Calu3 (cell line): Measurements from ENCODE around the gene APRT. TPM values are rescaled to one million over a fixed set of nuclear protein-coding genes. Genes with fewer than 3 reads are reported as not detected.
A peak's percentile ranks its signal among the peaks of the same experiment; 100 is the strongest.

Experiments
- BruUV-seq: library from RNA; stranded (reverse); fragments of 400-500 nt; replicated peaks from 2 replicates; lab custom pipeline; 2021; lab: Mats Ljungman, UMichigan
- CTCF ChIA-PET: fragments of 300-600 bp; sonication (Branson Sonifier 250); formaldehyde crosslinking; loops from one replicate; lab custom pipeline; 2022; ENCODE audit warnings: antibody characterized with exemption; lab: Charles Lee
- DNase-seq: peaks from one replicate; pipeline ENCODE4 v3.0.0; 2022
- H3K27ac Mint-ChIP-seq: one replicate; pipeline ENCODE4 v1.8.0; 2022; ENCODE audit warnings: mixed read lengths; ENCODE audit not compliant: unreplicated experiment
- H3K27me3 Mint-ChIP-seq: one replicate; pipeline ENCODE4 v1.8.0; 2022; ENCODE audit warnings: mixed read lengths; ENCODE audit not compliant: unreplicated experiment
- H3K36me3 Mint-ChIP-seq: one replicate; pipeline ENCODE4 v1.8.0; 2022; ENCODE audit warnings: mild to moderate bottlenecking, moderate library complexity, mixed read lengths; ENCODE audit not compliant: insufficient read depth, unreplicated experiment
- H3K4me1 Mint-ChIP-seq: one replicate; pipeline ENCODE4 v1.8.0; 2022; ENCODE audit warnings: mild to moderate bottlenecking, low read depth, mixed read lengths; ENCODE audit not compliant: unreplicated experiment
- H3K4me3 Mint-ChIP-seq: one replicate; pipeline ENCODE4 v1.8.0; 2022; ENCODE audit warnings: mild to moderate bottlenecking, low read depth, moderate library complexity, mixed read lengths; ENCODE audit not compliant: unreplicated experiment
- H3K9me3 Mint-ChIP-seq: one replicate; pipeline ENCODE4 v1.8.0; 2022; ENCODE audit warnings: low read depth, mixed read lengths; ENCODE audit not compliant: unreplicated experiment
- CTCF ChIP-seq: fragments of 200-600 bp; IDR thresholded peaks from one replicate; pipeline ENCODE4 v1.8.0; 2022; ENCODE audit warnings: antibody characterized with exemption; ENCODE audit not compliant: unreplicated experiment
- intact Hi-C: fragments of 100-400 bp; cut with micrococcal nuclease; formaldehyde crosslinking; loops from one replicate; pipeline ENCODE4 v1.10.0; 2022; ENCODE audit not compliant: unreplicated experiment
- total RNA-seq: library from RNA; stranded (reverse); gene quantifications from 2 replicates; pipeline ENCODE4 v1.2.3, GENCODE V29; 2022

Gene APRT
- total RNA-seq, 1 experiment from 2014 or later: 203 TPM

- intact Hi-C loops: loop anchor here (5.0 kb wide), 1 partner anchor 399 kb away; the partner anchor contains the start of gene ZNF778
- CTCF ChIA-PET: interaction anchor here (1.0 to 1.6 kb wide), 2 partner anchors 39 to 349 kb away, joined by 3 to 4 read pairs; no protein-coding TSS in a partner anchor
- Mint-ChIP-seq H3K36me3 (peaks cover 13% of the 10 kb centered on the region), H3K27ac (no peak overlapping the region), H3K4me3 (no peak overlapping the region), H3K4me1 (no peaks in the 10 kb centered on the region), H3K9me3 (no peaks in the 10 kb centered on the region), H3K27me3 (no peaks in the 10 kb centered on the region)
- TF ChIP-seq CTCF: no peak
- DNase-seq: no peak
- no TSS peak for BruUV-seq
These were observed 6.8 kb upstream of the APRT start for GRCh38 chr16:88818575-88818874.

GRCh38 chr16:88817785-88818574 lies 6.3 kb upstream of the APRT start:
- DNase-seq: no peak
- no peaks in the 10 kb centered on the region for H3K9me3 Mint-ChIP-seq
- H3K4me1 Mint-ChIP-seq: no peaks in the 10 kb centered on the region
- intact Hi-C loops: loop anchor here (5.0 kb wide), 1 partner anchor 399 kb away; the partner anchor contains the start of gene ZNF778
- CTCF ChIA-PET: interaction anchor here (0.6 to 1.6 kb wide), 3 partner anchors 40 to 353 kb away, joined by 3 to 4 read pairs (median 3); no protein-coding TSS in a partner anchor
- no peak for TF ChIP-seq CTCF
- H3K27me3 Mint-ChIP-seq: no peaks in the 10 kb centered on the region
- BruUV-seq: no TSS peak
- no peak overlapping the region for H3K4me3 Mint-ChIP-seq
- peaks cover 14% of the 10 kb centered on the region for H3K36me3 Mint-ChIP-seq
- H3K27ac Mint-ChIP-seq: no peak overlapping the region

- Mint-ChIP-seq H3K36me3 (peaks cover 24% of the 10 kb centered on the region), H3K4me3 (no peak overlapping the region), H3K9me3 (no peaks in the 10 kb centered on the region), H3K27ac (no peak overlapping the region), H3K4me1 (no peaks in the 10 kb centered on the region), H3K27me3 (no peaks in the 10 kb centered on the region)
- BruUV-seq: no TSS peak
- TF ChIP-seq CTCF: no peak
- CTCF ChIA-PET: interaction anchor here (1.3 kb wide), 1 partner anchor 40 kb away, joined by 8 read pairs; the partner anchor contains the start of genes GALNS and TRAPPC2L
- DNase-seq: no peak
- intact Hi-C loops: loop anchor here (5.0 kb wide), 1 partner anchor 400 kb away; the partner anchor contains the start of gene ZNF778
These were observed 5.2 kb upstream of the APRT start for GRCh38 chr16:88816736-88817535.

GRCh38 chr16:88815901-88816589 lies 4.3 kb upstream of the APRT start:
- peak; percentile 84 for DNase-seq
- H3K4me1 Mint-ChIP-seq: no peaks in the 10 kb centered on the region
- no peak overlapping the region for H3K4me3 Mint-ChIP-seq
- H3K27me3 Mint-ChIP-seq: no peaks in the 10 kb centered on the region
- peak; percentile 96 for TF ChIP-seq CTCF
- H3K27ac Mint-ChIP-seq: no peak overlapping the region
- no TSS peak for BruUV-seq
- H3K9me3 Mint-ChIP-seq: no peaks in the 10 kb centered on the region
- CTCF ChIA-PET: interaction anchor here (0.6 to 1.3 kb wide), 2 partner anchors 41 to 128 kb away, joined by 3 to 8 read pairs; partner anchors contain the start of genes GALNS and TRAPPC2L
- intact Hi-C loops: loop anchor here (5.0 kb wide), 1 partner anchor 401 kb away; the partner anchor contains the start of gene ZNF778
- peaks cover 33% of the 10 kb centered on the region for H3K36me3 Mint-ChIP-seq
